HG02588 (cell line): Measurements from ENCODE around the gene FASLG.
A peak's percentile ranks its signal among the peaks of the same experiment; 100 is the strongest.
"Not testable (repeated sequence)": the region's sequence is repeated elsewhere in the genome, so short reads cannot be mapped to it uniquely, and the experiment has no call there.

ENCODE experiments used
- ATAC-seq: cut with Tn5 transposase; IDR thresholded peaks from one replicate; pipeline ENCODE4 v1.9.1; 2021; ENCODE audit warnings: mild to moderate bottlenecking, moderate library complexity; ENCODE audit not compliant: unreplicated experiment

Gene FASLG

DNA sequence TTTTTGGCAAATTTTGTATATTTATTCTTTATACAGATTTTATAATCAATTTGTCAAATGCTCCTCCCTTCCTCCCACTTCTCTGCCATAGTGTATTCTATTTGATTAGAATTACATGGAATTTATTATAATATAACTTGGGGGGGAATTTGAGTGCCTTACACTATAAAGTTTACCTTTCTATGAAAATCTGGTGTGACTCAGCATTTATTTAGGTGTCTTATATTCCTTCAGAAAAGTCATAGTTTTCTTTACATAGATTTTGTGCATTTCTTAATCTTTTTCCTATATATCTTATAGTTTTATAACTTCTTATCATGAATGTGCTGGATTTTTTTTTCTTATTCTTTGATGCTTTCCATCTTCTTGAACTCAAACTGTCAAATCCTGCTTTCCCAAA lies 21.3 kb downstream of the FASLG start:
- ATAC-seq = no peak

- no peak for ATAC-seq
Measured at GRCh38 chr1:172680733-172681275, 21.9 kb downstream of the FASLG start.

DNA sequence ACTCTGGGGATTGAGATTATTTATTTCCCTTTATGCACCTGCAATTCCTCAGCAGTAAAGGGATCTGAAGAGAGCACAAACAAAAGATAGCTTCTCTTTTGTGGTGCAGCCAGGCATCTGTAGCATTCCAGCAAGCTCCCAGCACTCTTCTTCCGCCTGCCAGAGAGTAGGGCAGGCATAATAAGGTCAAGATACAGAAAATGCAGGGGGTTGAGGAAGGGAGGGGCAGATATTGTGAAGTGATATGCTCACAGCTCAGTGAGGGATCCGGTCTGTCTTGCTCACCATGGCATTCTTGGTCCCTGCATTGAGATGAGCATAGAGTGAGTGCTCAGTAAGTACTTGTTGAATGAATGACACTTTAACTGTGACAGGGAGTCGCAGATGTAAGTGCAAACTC lies 23.9 kb downstream of the FASLG start:
- no peak for ATAC-seq

- no peak for ATAC-seq
Measured at GRCh38 chr1:172686143-172686542, 27.2 kb downstream of the FASLG start.

DNA sequence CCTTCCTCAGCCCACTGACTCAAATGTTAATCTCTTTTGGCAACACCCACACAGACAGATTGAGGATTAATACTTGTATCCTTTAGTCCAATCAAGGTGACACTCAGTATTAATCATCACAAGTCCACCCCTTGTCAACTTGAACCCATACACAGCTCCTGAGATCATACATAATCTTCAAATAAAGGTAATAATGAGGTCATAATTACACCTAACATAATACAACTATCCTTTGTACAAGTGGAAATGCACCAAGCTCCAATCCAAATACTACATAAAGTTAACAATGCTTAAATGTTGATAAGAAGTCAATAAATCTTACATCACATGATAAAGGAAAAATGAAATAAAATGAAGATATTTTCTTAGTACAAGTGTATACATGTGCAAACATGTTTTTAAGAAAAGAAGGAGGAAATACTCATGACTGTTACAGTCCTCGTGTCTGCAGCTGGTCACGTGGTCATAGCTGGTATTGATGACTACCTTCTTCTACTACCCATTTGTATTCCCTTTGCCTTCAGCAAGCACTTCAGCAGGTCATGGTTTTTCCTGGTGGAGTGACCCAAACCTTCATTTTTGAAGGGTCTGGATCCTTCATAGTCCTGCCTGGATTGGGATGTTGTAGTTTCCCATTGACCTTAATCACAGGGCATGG lies 29.7 kb downstream of the FASLG start:
- ATAC-seq = not testable (repeated sequence)

DNA sequence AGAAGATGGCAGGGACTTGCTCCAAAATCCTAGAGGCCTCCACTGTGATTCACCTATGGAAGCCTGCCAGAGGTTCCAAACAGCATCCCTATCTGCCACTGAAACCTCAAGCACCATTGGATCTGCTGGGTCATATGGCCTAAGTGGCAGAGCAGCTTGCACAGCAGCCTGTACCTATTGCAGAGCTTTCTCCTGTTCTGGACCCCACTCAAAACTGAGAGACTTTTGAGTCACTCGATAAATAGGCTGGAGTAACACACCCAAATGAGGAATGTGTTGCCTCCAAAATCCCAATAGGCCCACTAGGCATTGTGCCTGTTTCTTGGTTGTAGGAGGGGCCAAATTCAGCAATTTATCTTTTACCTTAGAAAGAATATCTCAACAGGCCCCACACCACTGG lies 32.0 kb downstream of the FASLG start:
- not testable (repeated sequence) for ATAC-seq

DNA sequence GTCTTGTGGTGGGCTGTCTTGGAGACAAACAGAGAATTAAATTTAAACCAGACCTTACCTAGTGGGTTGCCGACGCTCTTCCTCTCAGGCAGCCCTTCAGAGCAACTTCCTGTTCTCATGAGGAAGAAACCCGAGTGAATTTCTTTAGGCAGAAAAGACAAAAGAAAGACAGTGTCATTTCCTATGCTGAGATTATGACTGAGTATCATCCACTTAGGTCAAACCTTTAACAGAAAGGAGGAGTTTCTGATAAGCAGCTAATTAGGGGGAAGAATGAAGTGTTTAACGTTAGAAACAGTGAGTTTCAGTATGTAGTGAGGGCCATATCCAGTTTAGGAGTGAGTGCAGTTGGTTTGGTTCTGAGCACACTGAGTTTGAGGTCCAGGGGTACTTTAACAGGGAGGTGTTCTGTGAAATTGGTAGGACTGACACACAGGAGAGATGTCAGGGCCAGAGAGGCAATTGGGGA lies 38.7 kb downstream of the FASLG start:
- no peak for ATAC-seq

- no peak for ATAC-seq
Measured at GRCh38 chr1:172698224-172698623, 39.3 kb downstream of the FASLG start.

DNA sequence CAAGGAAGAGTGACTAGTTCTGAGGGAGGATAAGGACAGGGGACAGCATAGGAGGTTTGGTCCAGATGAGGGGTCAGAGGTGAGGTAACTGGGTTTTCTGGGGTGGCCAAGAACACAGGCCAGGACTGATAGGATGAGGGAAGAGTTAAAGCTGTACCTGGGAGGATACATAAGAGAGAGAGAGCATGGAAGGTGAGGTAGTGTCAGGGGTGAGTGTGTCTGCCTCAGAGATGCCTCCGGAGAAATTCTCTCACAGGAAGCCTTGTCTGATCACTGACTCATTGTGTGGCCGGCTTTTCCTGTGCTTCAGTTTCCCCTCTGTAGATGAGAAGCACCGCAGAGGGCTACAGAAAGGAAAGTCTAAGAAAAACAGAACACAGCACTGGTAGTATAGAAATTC lies 40.2 kb downstream of the FASLG start:
- peak; percentile 70 for ATAC-seq

DNA sequence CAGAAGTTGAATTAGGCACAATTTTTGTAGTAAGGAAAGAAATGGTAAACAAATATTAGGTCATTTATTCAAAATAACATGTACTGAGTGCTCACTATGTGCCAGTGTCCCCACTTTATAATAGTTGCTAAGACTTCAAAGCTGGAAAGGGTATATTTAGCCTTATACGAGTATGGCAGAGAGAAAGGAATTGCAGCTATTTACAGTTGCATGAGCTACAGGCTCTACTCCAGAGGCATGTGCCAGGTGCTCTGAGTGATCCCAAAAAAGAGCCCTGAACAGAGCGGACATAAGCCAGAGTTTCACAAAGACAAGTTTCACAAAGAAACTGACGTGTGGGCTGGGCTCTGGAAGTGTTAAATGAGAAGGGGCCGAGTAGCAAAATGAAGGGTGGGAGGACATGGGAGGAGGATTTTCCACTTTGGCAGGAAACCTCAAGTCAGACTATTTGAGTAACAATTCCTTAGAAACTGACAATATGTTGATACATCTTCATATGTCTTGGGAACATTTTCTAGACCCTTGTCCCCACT lies 40.9 kb downstream of the FASLG start:
- ATAC-seq = no peak

DNA sequence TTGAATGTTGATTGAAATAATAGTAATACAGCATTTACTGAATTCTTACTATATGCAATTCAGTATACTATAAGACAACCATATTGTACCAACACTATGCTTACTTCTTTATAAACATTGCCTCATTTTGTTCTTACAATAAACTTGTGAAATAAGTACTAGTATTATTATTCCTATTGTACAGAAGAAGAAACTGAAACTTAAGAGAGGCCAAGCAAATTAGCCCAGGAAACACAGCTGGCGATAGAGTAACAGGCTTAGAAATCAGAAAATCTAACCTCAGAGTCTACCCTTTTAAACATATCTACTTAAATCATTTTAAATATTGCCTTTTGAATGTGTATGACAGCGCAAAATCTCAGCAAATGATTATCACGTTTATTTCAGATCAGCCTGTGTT lies 41.7 kb downstream of the FASLG start:
- no peak for ATAC-seq

DNA sequence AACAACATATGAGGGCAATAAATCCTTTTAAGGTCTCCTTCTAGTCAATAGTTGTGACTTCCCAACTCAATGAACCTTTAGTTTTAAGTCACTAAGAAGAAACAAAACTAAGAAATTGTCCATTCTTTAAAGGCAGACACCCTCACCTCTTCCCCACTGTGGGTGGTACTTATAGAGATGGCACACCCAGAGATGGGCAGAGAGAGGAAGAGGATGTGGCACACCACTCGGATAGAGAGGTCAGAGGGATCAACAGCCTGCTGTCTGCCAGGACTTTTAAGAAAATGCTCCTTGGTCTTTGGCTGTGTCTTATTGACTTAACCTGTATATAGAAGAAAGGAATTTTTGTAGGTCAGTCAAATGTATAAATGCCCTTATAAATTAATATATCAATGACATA lies 45.1 kb downstream of the FASLG start:
- no peak for ATAC-seq

DNA sequence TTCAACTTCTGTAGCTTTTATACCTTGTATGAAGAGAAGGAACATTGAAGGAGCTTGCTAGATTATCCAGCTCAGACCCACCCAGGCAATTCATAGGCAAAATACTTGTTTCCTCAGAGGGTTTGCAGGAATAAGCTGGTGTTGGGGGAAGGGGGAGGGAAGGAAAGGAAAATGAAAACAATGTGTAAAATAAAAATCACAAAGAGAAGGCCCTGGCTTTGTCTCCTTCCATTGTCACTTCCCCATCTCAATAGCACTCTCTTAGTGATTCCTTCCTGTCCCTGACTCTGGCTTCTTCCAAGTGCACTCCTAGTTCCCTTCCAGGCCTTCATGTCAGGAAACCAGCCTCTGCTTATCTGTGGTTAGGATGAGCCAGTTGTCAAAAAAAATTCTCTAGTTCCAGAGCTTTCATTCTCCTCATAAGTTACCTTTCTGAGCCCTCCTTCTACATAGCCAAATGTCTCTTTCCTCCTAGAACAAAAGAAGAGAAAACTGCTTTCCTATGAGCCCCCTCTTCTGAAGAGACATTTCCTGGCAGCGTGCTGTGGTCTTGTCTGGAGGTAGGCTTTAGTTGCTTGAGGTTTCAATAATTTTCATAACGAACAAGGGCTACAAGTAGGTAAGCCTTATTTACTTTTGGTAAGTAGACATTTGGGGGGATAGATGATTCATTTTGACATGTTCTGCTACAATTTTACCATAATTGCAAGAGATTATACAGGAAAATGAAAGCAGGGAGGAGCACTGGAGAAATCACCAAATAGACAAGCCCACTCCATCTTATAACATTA lies 45.7 kb downstream of the FASLG start:
- no peak for ATAC-seq

DNA sequence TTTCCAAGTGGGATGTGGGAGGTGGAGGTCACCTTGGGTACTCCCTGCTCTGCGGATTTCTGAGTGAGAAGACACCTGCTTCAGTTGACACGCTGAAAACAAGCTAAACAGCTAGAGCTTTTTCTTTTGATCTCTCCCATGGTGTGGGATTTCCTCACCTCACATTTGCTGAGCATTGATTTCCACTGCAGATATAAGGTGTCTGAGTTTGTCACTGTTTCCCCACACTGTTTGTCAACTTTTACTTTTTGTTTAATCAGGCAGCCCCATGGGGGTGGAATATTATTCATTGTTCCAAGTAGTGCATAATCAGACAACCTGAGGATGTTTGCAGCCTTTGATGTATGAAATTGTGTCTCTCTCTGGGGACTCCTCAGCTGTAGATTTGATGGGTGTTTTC lies 49.5 kb downstream of the FASLG start:
- ATAC-seq = no peak

- no peak for ATAC-seq
Measured at GRCh38 chr1:172711558-172711957, 52.7 kb downstream of the FASLG start.

- no peak for ATAC-seq
Measured at GRCh38 chr1:172713466-172713865, 54.6 kb downstream of the FASLG start.
